Activated T-cell treated with anti-CD3 and anti-CD28 coated beads for 1 hour (primary cell): ENCODE data around the gene BICRA.
"Not testable (repeated sequence)": the region's sequence is repeated elsewhere in the genome, so short reads cannot be mapped to it uniquely, and the experiment has no call there.

Experiments used
- DNase-seq: peaks from one replicate; pipeline ENCODE4 v3.0.0-alpha.2; 2020; ENCODE audit warnings: low read depth

BICRA gene

GRCh38 chr19:47663911-47664771 is 55.2 kb downstream of the BICRA start:
- DNase-seq, result no peak

GRCh38 chr19:47668556-47668955 is 59.6 kb downstream of the BICRA start:
- DNase-seq, result not testable (repeated sequence)

DNA sequence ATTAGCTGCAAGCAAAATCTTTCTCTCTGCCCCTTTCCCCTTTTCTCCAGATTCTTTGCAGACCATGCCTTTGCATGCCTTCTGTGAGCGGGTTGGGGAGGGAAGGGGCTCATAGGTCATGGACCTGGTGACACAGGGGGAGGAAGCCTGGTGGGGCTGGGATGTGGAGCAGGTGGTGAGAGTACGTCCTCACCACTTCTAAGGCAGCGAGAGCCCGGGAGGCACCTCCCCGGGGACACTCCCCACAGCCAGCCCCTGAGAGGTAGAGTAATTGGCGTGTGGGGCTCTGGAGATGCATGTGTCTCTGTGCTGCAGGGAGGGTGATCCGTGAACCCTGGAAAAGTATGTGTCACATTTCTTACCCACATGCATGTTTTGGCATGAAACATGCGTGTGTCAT is 61.8 kb downstream of the BICRA start:
- no peak for DNase-seq

DNA sequence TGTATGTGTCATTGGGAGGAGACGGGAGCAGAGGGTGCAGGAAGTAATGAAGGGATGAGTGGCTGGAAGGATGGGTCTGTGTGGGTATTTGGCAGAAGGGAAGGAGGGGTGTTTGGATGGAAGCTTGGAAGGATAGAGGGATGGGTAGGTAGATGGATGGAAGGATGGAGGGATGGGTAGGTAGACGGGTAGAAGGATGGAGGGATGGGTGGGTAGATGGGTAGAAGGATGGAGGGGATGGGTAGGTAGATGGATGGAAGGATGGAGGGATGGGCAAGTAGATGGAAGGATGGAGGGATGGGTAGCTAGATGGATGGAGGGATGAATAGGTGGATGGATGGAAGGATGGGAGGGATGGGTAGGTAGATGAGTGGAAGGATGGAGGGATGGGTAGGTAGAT is 62.6 kb downstream of the BICRA start:
- no peak for DNase-seq

DNA sequence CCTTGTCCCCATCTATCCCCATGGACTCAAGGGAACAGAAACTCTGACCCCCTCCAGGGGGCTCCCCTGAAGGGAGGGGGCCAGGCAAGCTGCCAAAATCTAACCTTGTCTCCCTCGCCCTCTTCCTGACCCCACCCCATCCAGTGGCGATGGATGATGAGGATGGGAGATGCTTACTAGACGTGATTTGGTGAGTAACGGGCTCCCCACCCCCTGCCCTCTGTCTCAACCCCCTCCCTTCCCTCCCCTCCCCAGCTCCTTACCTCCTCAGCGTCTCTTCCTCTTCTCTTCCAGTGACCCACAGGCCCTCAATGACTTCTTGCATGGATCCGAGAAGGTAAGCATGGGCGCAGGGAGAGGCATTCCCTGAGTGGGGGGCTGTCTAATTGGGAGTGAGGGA is 64.5 kb downstream of the BICRA start:
- DNase-seq, result no peak

DNA sequence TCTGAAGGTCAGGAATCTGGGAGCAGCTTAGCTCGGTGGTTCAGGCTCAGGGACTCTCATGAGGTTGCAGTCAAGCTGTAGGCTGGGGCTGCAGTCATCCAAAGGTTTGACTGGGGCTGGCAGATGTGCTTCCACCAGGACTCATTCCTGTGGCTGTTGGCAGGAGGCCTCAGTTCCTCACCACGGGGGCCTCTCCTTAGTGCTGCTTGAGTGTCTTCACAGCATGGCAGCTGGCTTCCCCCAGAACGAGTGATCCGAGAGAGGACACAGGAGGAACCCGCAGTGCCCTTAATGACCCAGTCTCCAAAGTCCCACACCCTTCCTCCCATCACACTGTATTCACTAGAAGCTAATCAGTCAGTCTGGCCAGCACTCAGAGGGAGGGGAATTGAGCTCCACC is 65.6 kb downstream of the BICRA start:
- no peak for DNase-seq

DNA sequence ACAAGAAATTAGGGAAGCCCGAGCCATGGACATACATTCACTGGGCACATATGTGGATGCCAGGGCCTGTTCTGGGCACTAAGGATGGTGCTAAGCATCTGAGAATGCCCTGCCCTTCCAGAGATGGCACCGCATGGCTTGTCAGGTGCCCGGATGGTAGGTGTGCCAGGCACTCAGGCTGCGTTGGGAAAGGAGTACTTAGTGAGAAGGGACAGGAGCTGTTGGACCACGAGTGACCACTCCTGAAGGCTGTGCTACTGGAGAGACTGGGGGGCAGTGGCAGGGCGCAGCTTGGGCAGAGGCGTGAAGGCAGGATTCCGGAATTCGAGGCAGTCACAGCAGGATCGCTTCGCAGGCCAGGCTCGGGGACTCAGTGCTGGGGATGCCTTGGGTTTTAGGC is 66.3 kb downstream of the BICRA start:
- DNase-seq, result no peak

DNA sequence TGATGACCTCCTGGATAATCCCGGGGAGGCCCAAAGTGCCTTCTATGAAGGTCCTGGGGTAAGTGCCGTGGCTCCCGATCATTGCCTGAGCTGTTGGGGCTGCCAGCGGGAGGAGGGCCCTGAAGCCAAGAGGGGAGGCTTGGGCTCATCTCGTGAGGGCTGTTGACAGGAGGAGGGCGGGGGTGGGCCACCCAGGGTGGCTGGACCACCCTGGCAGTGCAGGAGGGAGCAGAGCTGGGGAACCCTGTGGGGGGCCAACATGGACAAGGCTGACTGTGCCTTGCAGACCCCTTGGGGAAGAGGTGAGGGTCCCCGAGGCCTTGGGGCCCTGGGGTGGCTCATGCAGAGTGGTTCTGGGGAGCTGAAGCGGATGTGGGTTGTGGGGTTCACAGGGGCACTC is 66.9 kb downstream of the BICRA start:
- no peak for DNase-seq

DNA sequence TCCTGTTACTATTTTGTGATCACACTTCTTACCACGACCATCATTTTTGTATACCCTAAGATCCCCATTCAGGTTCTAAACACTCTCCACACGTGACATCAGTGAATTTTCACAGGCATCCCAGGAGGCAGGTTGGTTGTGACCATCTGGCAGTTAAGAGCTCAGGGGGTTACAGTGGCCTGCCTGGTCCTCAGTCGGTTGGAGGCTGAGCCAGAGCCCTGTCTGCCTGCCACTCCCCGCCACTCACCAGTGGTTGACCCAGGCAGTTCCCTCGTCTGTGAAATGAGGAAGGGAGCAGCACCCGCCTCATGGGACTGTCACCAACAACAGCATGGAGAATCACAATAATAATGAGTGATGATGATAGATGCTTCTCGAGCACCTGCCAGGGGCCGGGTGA is 67.9 kb downstream of the BICRA start:
- no peak for DNase-seq

DNA sequence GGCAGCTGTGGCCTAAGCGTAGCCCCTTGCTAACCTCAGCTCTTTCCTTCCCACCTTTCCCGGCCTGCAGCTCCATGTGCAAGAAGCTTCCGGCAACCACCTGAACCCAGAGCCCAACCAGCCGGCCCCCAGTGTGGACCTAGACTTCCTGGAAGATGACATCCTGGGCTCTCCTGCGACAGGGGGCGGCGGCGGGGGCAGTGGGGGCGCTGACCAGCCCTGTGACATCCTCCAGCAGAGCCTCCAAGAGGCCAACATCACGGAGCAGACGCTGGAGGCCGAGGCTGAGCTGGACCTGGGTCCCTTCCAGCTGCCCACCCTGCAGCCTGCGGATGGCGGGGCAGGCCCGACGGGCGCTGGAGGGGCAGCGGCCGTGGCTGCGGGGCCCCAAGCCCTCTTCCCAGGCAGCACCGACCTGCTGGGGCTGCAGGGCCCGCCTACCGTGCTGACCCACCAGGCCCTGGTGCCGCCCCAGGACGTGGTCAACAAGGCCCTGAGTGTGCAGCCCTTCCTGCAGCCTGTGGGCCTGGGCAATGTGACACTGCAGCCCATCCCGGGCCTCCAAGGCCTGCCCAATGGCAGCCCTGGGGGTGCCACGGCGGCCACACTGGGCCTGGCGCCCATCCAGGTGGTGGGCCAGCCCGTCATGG is 70.4 kb downstream of the BICRA start:
- DNase-seq, result no peak

DNA sequence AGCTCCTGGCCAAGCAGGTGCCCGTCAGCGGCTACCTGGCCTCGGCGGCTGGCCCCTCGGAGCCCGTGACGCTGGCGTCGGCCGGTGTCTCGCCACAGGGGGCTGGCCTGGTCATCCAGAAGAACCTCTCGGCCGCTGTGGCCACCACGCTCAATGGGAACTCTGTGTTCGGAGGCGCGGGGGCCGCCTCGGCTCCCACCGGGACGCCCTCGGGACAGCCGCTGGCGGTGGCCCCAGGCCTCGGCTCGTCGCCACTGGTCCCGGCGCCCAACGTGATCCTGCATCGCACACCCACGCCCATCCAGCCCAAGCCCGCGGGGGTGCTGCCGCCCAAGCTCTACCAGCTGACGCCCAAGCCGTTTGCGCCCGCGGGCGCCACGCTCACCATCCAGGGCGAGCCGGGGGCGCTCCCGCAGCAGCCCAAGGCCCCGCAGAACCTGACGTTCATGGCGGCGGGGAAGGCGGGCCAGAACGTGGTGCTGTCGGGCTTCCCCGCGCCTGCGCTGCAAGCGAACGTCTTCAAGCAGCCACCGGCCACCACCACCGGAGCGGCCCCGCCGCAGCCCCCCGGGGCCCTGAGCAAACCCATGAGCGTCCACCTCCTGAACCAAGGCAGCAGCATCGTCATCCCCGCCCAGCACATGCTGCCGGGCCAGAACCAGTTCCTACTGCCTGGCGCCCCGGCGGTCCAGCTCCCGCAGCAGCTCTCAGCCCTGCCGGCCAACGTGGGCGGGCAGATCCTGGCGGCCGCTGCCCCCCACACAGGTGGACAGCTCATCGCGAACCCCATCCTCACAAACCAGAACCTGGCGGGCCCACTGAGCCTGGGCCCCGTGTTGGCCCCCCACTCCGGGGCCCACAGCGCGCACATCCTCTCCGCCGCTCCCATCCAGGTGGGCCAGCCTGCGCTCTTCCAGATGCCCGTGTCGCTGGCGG is 71.3 kb downstream of the BICRA start:
- no peak for DNase-seq

DNA sequence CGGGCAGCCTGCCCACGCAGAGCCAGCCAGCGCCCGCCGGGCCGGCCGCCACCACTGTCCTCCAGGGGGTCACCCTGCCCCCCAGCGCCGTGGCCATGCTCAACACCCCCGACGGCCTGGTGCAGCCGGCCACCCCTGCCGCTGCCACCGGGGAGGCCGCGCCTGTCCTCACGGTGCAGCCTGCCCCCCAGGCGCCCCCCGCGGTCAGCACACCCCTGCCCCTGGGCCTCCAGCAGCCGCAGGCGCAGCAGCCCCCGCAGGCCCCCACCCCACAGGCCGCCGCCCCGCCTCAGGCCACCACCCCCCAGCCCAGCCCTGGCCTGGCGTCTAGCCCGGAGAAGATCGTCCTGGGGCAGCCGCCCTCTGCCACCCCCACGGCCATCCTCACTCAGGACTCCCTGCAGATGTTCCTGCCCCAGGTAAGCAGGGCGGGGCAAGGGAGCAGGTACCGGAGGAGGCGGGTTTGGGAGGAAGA is 72.0 kb downstream of the BICRA start:
- DNase-seq, result no peak

- no peak for DNase-seq
These were observed 72.5 kb downstream of the BICRA start for GRCh38 chr19:47681388-47681787.

GRCh38 chr19:47681936-47682335 is 73.0 kb downstream of the BICRA start:
- DNase-seq, result no peak

- DNase-seq, result no peak
These were observed 74.0 kb downstream of the BICRA start for GRCh38 chr19:47682939-47683338.

- DNase-seq, result no peak
These were observed 77.9 kb downstream of the BICRA start for GRCh38 chr19:47686679-47687450.

DNA sequence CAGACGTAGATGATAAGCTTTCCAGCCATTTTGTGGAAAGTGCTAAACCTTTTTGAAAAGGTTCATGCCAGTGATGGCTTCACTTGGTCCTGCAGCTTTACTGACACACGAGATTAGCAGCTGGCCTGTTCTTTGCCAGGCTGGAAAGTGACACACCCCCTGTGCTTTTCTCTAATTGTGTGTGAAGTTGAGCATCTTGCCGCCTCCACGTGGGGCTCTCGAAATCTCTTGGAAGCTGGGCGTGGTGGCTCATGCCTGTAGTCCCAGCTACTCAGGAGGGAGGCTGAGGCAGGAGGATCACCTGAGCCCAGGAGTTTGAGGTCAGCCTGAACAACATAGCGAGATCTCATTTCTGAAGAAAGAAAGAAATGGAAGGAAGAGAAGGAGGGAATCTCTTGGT is 79.0 kb downstream of the BICRA start:
- DNase-seq, result no peak

GRCh38 chr19:47691090-47691489 is 82.2 kb downstream of the BICRA start:
- DNase-seq, result no peak

DNA sequence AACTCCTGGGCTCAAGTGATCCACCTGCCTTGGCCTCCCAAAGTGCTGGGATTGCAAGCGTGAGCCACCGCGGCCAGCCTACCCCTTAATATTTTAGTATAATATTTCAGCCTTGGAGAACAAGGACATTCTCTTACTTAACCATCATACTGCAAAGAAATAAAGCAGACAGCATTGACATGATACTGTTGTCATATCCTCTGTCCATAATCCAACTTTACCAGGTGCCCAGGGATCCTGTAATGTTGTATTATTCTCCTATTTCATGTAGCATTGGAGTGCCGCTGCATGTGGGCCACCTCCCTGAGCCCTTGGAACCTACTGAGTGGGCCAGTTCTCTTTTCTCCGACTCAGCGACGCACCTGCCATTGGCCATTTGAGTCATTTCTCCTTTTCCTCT is 82.8 kb downstream of the BICRA start:
- DNase-seq, result no peak

- no peak for DNase-seq
These were observed 84.6 kb downstream of the BICRA start for GRCh38 chr19:47693489-47693888.

GRCh38 chr19:47693903-47694302 is 85.0 kb downstream of the BICRA start:
- no peak for DNase-seq
